ENCODE measurements around the gene CLEC4D. TPM values are rescaled to one million over a fixed set of nuclear protein-coding genes. Genes with fewer than 3 reads are reported as not detected.

The CLEC4D gene
- total RNA-seq, 2 experiments from 2014 or later, result not detected

DNA sequence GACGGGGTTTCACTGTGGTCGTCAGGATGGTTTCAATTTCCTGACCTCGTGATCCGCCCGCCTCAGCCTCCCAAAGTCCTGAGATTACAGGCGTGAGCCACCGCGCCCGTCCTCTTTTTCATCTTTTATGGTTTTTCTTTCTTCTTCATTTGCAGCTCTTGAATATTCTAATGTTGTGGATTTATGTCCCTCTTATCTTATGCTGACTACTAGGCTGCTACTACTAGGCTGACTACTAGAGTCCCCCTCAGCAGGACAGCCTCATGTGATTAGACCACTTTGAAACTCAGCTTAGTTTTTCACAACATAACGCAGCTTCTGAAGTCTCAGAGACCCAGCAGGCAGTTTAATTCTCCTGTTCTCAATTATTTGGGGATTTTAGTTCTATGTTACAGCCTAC, 28.3 kb downstream of the CLEC4D start:
- ATAC-seq (no peak), DNase-seq (no peak)
- Mint-ChIP-seq H3K36me3 (ENCODE audit: low read depth) (no peaks in the 10 kb centered on the region), H3K4me3 (no peak overlapping the region), H3K4me1 (ENCODE audit: low read depth) (peaks cover 9% of the 10 kb centered on the region), H3K27ac (no peak overlapping the region), H3K9me3 (ENCODE audit: insufficient read depth) (no peaks in the 10 kb centered on the region), H3K27me3 (ENCODE audit: low read depth) (peaks cover 38% of the 10 kb centered on the region)
- ChIA-PET POLR2A (no interaction called here), CTCF (interaction anchor here (1.1 to 3.8 kb wide), 3 partner anchors 68 to 349 kb away, joined by 5 to 46 read pairs (median 9); no protein-coding TSS in a partner anchor)

DNA sequence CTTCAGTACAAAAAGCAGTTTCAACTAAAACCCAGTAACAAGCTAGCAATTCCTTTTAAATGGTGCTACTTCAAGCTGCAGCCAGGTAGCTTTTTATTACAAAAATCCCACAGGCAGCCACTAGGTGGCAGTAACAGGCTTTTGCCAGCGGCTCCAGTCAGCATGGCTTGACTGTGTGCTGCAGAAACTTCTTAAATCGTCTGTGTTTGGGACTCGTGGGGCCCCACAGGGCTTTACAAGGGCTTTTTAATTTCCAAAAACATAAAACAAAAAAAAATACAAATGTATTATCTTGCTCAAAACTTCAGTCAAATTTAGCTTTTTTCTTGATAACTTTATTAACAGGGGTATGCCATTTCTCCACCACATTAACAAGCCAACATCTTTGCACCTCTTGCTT, 31.0 kb downstream of the CLEC4D start:
- Mint-ChIP-seq H3K4me3 (no peak overlapping the region), H3K27me3 (ENCODE audit: low read depth) (peaks cover 43% of the 10 kb centered on the region), H3K4me1 (ENCODE audit: low read depth) (peaks cover 9% of the 10 kb centered on the region), H3K9me3 (ENCODE audit: insufficient read depth) (no peaks in the 10 kb centered on the region), H3K27ac (no peak overlapping the region), H3K36me3 (ENCODE audit: low read depth) (no peaks in the 10 kb centered on the region)
- ChIA-PET POLR2A (interaction anchor here (0.6 kb wide), 1 partner anchor 100 kb away, joined by 3 read pairs; no protein-coding TSS in a partner anchor), CTCF (interaction anchor here (0.6 to 3.8 kb wide), 83 partner anchors 8 to 793 kb away, joined by 3 to 46 read pairs (median 4); partner anchors contain the start of genes A2ML1, AICDA, M6PR and PHC1)
- ATAC-seq (peak; percentile 76), DNase-seq (peak; percentile 83)

DNA sequence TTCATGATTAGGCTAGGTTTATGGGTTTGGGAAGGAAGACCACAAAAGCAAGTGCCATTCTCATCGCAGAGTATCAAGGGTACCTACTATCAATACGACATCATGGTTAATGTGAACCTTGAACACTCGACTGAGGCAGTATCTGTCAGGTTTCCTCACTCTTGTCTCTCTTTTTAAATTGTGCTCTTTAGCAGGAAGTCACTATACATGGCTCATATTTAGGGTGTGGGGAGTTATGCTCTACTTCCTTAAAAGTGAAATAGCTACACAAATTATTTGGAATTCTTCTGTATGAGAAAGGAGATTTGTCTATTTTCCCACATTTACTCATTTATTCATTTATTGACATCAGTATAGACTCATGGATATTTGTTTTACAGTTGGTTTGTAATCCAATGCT, 33.3 kb downstream of the CLEC4D start:
- CTCF ChIA-PET, result no interaction called here
- Mint-ChIP-seq H3K36me3 (ENCODE audit: low read depth) (no peaks in the 10 kb centered on the region), H3K9me3 (ENCODE audit: insufficient read depth) (no peaks in the 10 kb centered on the region), H3K27ac (no peak overlapping the region), H3K4me1 (ENCODE audit: low read depth) (peaks cover 5% of the 10 kb centered on the region), H3K27me3 (ENCODE audit: low read depth) (peaks cover 27% of the 10 kb centered on the region), H3K4me3 (no peak overlapping the region)
- POLR2A ChIA-PET, result no interaction called here
- no peak for ATAC-seq
- no peak for DNase-seq

DNA sequence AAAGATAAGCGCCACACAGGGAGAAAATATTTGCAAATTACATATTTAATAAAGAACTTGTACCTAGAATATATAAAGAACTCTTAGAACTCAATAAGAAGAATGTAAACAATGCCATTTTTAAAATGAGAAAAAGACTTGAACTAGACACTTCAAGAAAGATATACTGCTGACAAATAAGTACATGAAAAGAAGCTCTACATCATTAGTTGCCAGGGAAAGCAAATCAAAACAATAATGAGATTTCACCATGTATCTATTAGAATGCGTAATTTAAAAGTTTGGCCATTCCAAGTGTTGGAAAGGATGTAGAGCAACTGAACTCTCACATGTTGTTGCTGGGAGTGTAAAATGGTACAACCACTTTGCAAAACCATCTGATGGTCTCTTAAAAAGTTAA, 34.3 kb downstream of the CLEC4D start:
- H3K9me3 Mint-ChIP-seq (ENCODE audit: insufficient read depth), result no peaks in the 10 kb centered on the region
- POLR2A ChIA-PET, result no interaction called here

GRCh38 chr12:8548192-8548591, 34.9 kb downstream of the CLEC4D start:
- peaks cover 3% of the 10 kb centered on the region for H3K4me1 Mint-ChIP-seq (ENCODE audit: low read depth)
- POLR2A ChIA-PET, result no interaction called here

More for the DNA sequence above, 34.3 kb downstream of the CLEC4D start:
- CTCF ChIA-PET, result no interaction called here
- H3K36me3 Mint-ChIP-seq (ENCODE audit: low read depth), result no peaks in the 10 kb centered on the region
- no peak for ATAC-seq
- H3K4me1 Mint-ChIP-seq (ENCODE audit: low read depth), result peaks cover 3% of the 10 kb centered on the region
- H3K4me3 Mint-ChIP-seq, result no peak overlapping the region
- no peak overlapping the region for H3K27ac Mint-ChIP-seq
- peaks cover 26% of the 10 kb centered on the region for H3K27me3 Mint-ChIP-seq (ENCODE audit: low read depth)
- DNase-seq, result no peak

GRCh38 chr12:8549381-8549780, 36.1 kb downstream of the CLEC4D start:
- no peak for ATAC-seq
- H3K4me3 Mint-ChIP-seq, result no peak overlapping the region

More at GRCh38 chr12:8548192-8548591, 34.9 kb downstream of the CLEC4D start:
- Mint-ChIP-seq H3K27me3 (ENCODE audit: low read depth) (peaks cover 28% of the 10 kb centered on the region), H3K4me3 (no peak overlapping the region), H3K9me3 (ENCODE audit: insufficient read depth) (no peaks in the 10 kb centered on the region), H3K36me3 (ENCODE audit: low read depth) (no peaks in the 10 kb centered on the region), H3K27ac (no peak overlapping the region)
- CTCF ChIA-PET, result no interaction called here
- ATAC-seq (no peak), DNase-seq (no peak)

GRCh38 chr12:8553088-8553627, 39.9 kb downstream of the CLEC4D start:
- CTCF ChIA-PET, result interaction anchor here (2.2 kb wide), 1 partner anchor 9 kb away, joined by 12 read pairs; no protein-coding TSS in a partner anchor
- POLR2A ChIA-PET, result no interaction called here

More at GRCh38 chr12:8549381-8549780, 36.1 kb downstream of the CLEC4D start:
- Mint-ChIP-seq H3K27ac (no peak overlapping the region), H3K9me3 (ENCODE audit: insufficient read depth) (no peaks in the 10 kb centered on the region), H3K4me1 (ENCODE audit: low read depth) (peaks cover 3% of the 10 kb centered on the region), H3K27me3 (ENCODE audit: low read depth) (peaks cover 31% of the 10 kb centered on the region), H3K36me3 (ENCODE audit: low read depth) (no peaks in the 10 kb centered on the region)
- ChIA-PET POLR2A (no interaction called here), CTCF (no interaction called here)
- DNase-seq, result no peak

GRCh38 chr12:8554451-8555195, 41.3 kb downstream of the CLEC4D start:
- Mint-ChIP-seq H3K4me3 (no peak overlapping the region), H3K9me3 (ENCODE audit: insufficient read depth) (no peaks in the 10 kb centered on the region), H3K27ac (no peak overlapping the region), H3K27me3 (ENCODE audit: low read depth) (peaks cover 10% of the 10 kb centered on the region), H3K36me3 (ENCODE audit: low read depth) (no peaks in the 10 kb centered on the region), H3K4me1 (ENCODE audit: low read depth) (no peaks in the 10 kb centered on the region)
- ChIA-PET POLR2A (no interaction called here), CTCF (interaction anchor here (2.2 kb wide), 1 partner anchor 10 kb away, joined by 12 read pairs; no protein-coding TSS in a partner anchor)
- ATAC-seq, result no peak
- DNase-seq, result no peak

More at GRCh38 chr12:8553088-8553627, 39.9 kb downstream of the CLEC4D start:
- H3K4me1 Mint-ChIP-seq (ENCODE audit: low read depth), result no peaks in the 10 kb centered on the region
- no peak overlapping the region for H3K4me3 Mint-ChIP-seq
- H3K27me3 Mint-ChIP-seq (ENCODE audit: low read depth), result peaks cover 15% of the 10 kb centered on the region
- no peak overlapping the region for H3K27ac Mint-ChIP-seq
- H3K36me3 Mint-ChIP-seq (ENCODE audit: low read depth), result no peaks in the 10 kb centered on the region
- ATAC-seq (no peak), DNase-seq (no peak)
- H3K9me3 Mint-ChIP-seq (ENCODE audit: insufficient read depth), result no peaks in the 10 kb centered on the region

DNA sequence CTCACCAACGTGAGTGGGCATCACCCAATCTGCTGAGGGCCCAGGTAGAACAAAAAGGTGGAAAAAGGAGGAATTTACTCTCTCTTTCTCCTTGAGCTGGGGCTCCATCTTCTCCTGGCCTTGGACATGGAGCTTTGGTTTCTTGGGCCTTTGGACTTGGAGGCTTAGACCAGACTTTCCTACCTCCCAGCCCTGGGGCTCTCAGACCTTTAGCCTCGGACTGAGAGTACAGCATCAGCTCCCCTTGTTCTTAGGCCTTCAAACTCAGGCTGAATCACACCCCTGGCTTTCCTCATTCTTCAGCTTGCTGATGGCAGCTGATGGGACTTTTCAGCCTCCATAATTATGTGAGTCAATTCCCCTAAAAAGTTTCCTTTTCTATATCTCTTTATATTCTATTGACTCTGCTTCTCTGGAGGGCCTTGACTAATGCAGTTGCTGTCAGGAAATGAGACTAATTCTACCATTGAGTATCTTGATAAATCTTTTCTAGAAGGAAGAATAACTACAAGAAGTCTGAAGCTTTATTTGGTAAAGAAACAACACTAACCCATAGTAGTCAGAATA, 43.3 kb downstream of the CLEC4D start:
- no peak for DNase-seq
- no peak for ATAC-seq
- no peak overlapping the region for H3K4me3 Mint-ChIP-seq
- H3K4me1 Mint-ChIP-seq (ENCODE audit: low read depth), result no peaks in the 10 kb centered on the region
- peaks cover 10% of the 10 kb centered on the region for H3K27me3 Mint-ChIP-seq (ENCODE audit: low read depth)
- POLR2A ChIA-PET, result no interaction called here
- no peaks in the 10 kb centered on the region for H3K9me3 Mint-ChIP-seq (ENCODE audit: insufficient read depth)
- CTCF ChIA-PET, result interaction anchor here (1.2 to 1.6 kb wide), 2 partner anchors 12 to 304 kb away, joined by 3 to 24 read pairs; no protein-coding TSS in a partner anchor
- H3K36me3 Mint-ChIP-seq (ENCODE audit: low read depth), result no peaks in the 10 kb centered on the region
- no peak overlapping the region for H3K27ac Mint-ChIP-seq

GRCh38 chr12:8559676-8560075, 46.4 kb downstream of the CLEC4D start:
- ATAC-seq (no peak), DNase-seq (no peak)
- H3K4me3 Mint-ChIP-seq, result no peak overlapping the region
- ChIA-PET POLR2A (no interaction called here), CTCF (interaction anchor here (1.9 kb wide), 1 partner anchor 15 kb away, joined by 7 read pairs; no protein-coding TSS in a partner anchor)
- H3K36me3 Mint-ChIP-seq (ENCODE audit: low read depth), result no peaks in the 10 kb centered on the region
- H3K9me3 Mint-ChIP-seq (ENCODE audit: insufficient read depth), result peaks cover 3% of the 10 kb centered on the region
- no peak overlapping the region for H3K27ac Mint-ChIP-seq
- H3K27me3 Mint-ChIP-seq (ENCODE audit: low read depth), result peaks cover 2% of the 10 kb centered on the region
- H3K4me1 Mint-ChIP-seq (ENCODE audit: low read depth), result no peaks in the 10 kb centered on the region

- Mint-ChIP-seq H3K27me3 (ENCODE audit: low read depth) (peaks cover 2% of the 10 kb centered on the region), H3K36me3 (ENCODE audit: low read depth) (no peaks in the 10 kb centered on the region), H3K27ac (no peak overlapping the region), H3K4me3 (no peak overlapping the region), H3K4me1 (ENCODE audit: low read depth) (no peaks in the 10 kb centered on the region), H3K9me3 (ENCODE audit: insufficient read depth) (peaks cover 3% of the 10 kb centered on the region)
- CTCF ChIA-PET, result interaction anchor here (1.9 kb wide), 1 partner anchor 17 kb away, joined by 7 read pairs; no protein-coding TSS in a partner anchor
- ATAC-seq (no peak), DNase-seq (no peak)
- POLR2A ChIA-PET, result no interaction called here
Measured at GRCh38 chr12:8561011-8561410, 47.7 kb downstream of the CLEC4D start.

DNA sequence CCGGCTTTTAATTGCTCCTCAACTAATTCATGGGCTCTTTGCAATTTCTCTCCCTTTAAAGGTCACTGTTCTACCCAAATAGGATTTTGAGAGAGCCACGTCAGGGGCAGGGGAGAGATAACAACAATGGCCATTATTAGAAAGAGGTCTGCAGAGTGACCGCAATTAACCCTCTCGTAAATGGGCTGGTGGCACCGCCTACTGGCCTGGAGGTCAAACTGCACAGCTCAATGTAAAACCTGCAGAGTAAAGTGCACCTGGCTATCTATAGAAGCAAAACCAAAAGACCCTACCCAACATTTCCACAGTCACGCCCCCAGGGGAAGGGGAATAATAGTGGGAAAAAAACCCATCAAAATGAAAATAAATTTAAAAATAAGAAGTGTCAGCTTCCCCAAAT, 49.0 kb downstream of the CLEC4D start:
- H3K4me1 Mint-ChIP-seq (ENCODE audit: low read depth), result no peaks in the 10 kb centered on the region
- no peak overlapping the region for H3K4me3 Mint-ChIP-seq
- no peak for ATAC-seq
- H3K27me3 Mint-ChIP-seq (ENCODE audit: low read depth), result peaks cover 2% of the 10 kb centered on the region
- no peak overlapping the region for H3K27ac Mint-ChIP-seq
- H3K36me3 Mint-ChIP-seq (ENCODE audit: low read depth), result no peaks in the 10 kb centered on the region
- ChIA-PET POLR2A (no interaction called here), CTCF (interaction anchor here (1.1 to 1.5 kb wide), 2 partner anchors 10 to 18 kb away, joined by 3 to 4 read pairs; no protein-coding TSS in a partner anchor)
- peaks cover 10% of the 10 kb centered on the region for H3K9me3 Mint-ChIP-seq (ENCODE audit: insufficient read depth)
- no peak for DNase-seq
